ENCODE results near the gene SEPTIN10. TPM values are rescaled to one million over a fixed set of nuclear protein-coding genes. Genes with fewer than 3 reads are reported as not detected.
"Not testable (repeated sequence)": the region's sequence is repeated elsewhere in the genome, so short reads cannot be mapped to it uniquely, and the experiment has no call there.

Gene SEPTIN10
- 33.8 and 34.2 TPM in 2 replicates for total RNA-seq
- polyA plus RNA-seq (2012): 26.5 TPM

- peak; percentile 97 for DNase-seq (ENCODE audit: low read depth)
Observed at GRCh38 chr2:109613922-109614714, at the start of gene SEPTIN10, which contains the start of gene SOWAHC. Gene SEPTIN10 (minus strand): TSS chr2:109613966. CDS start chr2:109613827, 139 bp downstream. Gene SOWAHC (plus strand): TSS chr2:109614364. CDS start chr2:109614490, 126 bp downstream.

DNA sequence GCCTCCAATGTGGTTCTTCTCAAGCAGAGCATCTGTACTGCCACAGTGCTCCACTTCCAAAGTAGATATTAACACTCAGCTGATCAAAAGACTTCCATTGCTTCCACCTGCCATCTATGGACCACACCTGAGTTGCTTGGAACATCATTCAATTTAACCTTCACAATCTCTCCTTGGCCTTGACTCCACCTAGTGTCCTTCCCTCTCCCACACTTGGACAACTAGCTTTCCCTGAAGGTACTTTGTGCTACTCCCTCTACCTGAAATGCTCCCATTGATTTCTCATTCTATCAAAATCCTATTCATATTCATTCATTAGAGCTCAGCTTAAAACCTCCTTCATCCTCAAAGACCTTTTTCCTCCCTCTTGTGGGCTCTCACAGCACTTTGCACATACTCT is 49.1 kb upstream of the SEPTIN10 start:
- DNase-seq (ENCODE audit: low read depth): no peak

DNA sequence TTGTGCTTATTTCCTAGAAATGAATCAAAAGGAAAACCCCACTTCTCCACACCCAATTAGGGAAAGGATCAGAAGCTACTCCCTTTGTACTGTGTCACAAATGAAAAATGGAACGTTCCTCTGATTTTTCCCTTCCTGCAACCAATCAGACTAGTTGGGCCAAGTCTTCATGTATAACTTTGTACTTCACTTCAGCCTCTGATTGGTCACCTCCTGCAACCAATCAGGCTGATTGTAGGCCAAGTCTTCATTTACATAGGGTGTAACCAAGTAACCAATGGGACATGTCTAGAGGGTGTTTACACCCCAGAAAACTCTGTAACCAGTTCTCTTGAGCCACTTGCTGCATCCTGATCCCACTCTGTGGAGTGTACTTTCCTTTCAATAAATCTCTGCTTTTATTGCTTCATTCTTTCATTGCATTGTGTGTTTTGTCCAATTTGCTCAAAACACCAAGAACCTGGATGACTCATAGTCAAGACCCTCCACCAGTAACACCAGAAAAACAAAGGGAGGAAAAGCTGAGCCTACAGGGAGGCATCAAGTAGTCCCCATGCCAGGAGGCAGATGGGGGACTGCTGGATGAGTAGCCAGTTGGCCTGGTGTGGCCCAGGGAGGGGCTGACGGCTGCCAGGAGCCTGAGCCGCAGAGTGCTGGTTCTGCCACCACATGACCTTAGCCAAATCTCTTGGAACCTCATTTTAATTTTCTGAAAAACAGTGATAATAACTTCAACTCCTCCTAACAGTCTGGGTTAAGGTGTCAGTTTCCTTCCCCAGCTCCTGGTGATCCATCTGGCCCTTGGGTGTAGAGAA is 46.5 kb upstream of the SEPTIN10 start:
- DNase-seq (ENCODE audit: low read depth): no peak

DNA sequence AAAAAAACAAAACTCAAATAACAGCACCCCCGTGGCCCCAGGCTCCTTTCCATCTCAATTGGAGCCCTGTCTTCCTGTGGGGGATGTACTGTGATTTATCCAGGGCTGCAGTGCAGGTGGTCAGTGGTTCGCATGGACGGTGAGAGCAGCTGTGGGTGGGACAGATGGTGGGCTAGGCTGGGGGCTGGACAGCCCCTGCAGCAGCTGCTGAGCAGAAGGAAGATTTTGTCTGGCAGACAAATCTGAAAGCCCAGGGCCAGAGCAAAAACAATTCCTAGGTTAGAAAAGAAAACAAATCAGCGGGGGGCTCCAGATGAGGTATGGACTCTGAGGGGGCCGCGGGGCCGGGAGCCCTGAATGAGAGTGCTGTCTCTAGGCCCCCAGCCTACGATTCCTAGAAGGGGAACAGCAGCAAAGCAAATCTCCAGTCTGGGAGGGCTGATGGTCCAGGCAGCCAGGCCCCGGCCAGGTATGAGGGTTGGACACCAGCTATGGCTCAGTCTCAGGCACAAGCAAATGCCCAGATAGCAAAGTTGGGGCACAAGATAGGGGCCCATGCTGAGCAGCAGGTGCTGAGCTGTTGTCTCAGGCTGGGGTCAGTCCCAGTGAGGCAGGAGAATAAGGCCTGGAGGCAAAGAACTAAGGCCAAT is 45.8 kb upstream of the SEPTIN10 start:
- DNase-seq (ENCODE audit: low read depth): peak; percentile 43

- no peak for DNase-seq (ENCODE audit: low read depth)
Observed at GRCh38 chr2:109655287-109655686, 41.5 kb upstream of the SEPTIN10 start.

DNA sequence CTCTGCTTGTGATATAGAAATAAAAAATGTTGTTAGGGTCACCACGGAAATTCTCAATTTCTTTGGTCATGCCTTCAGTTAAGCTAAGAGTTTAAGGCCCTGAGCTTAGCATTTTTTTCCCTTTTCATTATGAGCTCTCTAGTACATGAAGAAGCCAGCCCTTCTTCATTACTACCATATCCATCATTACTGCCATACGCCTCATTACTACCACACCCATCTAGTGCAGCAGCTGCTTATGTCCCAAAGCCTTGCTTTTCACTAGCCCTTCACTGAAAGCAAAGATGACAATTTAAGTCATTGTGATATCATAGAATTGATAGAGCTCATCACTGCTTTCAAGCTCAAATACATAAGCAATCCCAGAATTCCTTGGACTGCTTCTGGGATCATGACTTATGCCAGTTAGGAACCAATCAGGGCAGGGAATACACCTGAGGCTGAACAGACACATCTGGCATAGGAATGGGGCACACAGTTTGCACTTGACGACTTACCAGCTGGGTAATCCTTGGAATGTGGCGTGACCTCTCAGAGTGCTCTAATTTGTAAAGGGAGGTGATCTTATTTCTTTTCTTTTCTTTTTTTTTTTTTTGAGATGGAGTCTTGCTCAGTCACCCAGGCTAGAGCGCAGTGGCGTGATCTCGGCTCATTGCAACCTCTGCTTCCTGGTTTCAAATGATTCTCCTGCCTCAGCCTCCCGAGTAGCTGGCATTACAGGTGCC is 40.7 kb upstream of the SEPTIN10 start:
- DNase-seq (ENCODE audit: low read depth): no peak

DNA sequence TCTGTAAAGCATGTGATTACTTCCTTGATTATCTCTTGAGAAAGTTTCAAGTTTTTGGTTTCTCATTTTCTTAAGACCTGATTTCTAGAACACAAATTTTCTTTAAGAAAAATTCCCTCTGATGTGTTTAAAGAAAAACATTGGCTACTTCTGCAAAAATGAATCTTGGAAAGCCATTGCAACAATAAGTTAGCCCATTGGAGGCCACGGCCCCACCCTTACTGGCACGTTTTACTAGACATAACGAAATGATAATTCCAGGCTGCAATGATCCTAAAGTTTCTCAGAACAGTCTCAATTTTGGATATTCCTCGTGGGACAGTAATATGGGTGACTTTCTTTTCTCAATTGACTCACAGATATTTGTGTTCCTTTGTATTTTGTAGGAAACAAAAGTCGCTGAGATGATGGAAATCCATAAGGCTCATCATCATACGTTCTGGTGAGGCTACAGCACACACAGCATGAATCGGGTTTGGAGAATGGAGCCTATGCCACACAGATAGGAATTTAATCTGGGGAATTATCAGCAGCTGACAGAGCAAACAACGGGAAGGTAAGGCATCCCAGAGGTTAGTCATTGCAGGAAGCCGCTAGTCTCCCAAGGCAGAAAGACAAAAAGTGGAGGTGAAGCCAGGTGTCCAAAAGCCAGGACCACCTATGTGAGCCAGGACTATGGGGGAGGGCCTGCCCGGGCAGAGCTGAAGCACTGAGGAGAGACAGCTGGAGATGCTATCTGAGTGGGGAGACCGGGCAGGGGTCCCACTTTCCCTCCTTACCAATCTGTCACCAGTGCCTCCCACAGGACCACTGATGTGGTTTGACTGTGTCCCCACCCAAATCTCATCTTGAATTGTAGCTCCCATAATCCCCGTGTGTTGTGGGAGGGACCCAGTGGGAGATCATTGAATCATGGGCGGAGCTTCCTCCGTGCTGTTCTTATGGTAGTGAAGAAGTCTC is 36.2 kb upstream of the SEPTIN10 start:
- no peak for DNase-seq (ENCODE audit: low read depth)

DNA sequence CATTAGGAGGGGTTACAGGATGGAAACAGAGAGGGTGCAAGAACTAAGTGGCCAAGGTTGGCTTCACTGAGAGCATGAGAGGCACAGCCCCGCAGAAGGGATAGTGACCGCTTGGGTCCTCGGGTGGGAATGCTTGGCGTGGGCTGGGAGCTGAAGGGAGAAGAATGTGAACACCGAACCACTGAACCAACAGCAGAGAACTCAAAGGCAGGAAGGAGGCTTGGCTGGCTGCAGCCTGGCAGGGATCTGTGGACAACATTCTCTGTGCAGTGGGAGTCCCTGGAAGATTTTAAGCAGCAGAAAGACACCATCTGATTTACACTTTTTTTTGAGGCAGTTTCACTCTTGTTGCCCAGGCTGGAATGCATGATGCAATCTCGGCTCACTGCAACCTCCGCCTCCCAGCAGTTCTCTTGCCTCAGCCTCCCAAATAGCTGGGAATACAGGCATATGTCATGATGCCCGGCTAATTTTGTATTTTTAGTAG is 34.3 kb upstream of the SEPTIN10 start:
- DNase-seq (ENCODE audit: low read depth): no peak

- peak; percentile 63 for DNase-seq (ENCODE audit: low read depth)
Observed at GRCh38 chr2:109647636-109648035, 33.9 kb upstream of the SEPTIN10 start.

DNA sequence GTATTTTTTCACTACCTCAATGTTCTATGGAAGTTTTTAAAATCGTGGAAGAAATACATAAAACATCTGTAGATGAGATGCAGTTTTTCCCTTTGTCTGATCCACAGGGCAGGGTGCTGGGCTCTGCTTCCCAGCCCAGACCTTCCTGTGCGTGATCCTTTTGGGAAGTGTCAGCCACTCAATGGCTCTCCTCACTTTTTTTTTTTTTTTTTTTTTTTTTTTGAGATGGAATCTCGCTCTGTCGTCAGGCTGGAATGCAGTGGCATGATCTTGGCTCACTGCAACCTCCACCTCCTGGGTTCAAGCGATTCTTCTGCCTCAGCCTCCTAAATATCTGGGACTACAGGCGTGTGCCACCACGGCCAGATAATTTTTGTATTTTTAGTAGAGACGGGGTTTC is 33.2 kb upstream of the SEPTIN10 start:
- no peak for DNase-seq (ENCODE audit: low read depth)

- no peak for DNase-seq (ENCODE audit: low read depth)
Observed at GRCh38 chr2:109645412-109646184, 31.8 kb upstream of the SEPTIN10 start.

DNA sequence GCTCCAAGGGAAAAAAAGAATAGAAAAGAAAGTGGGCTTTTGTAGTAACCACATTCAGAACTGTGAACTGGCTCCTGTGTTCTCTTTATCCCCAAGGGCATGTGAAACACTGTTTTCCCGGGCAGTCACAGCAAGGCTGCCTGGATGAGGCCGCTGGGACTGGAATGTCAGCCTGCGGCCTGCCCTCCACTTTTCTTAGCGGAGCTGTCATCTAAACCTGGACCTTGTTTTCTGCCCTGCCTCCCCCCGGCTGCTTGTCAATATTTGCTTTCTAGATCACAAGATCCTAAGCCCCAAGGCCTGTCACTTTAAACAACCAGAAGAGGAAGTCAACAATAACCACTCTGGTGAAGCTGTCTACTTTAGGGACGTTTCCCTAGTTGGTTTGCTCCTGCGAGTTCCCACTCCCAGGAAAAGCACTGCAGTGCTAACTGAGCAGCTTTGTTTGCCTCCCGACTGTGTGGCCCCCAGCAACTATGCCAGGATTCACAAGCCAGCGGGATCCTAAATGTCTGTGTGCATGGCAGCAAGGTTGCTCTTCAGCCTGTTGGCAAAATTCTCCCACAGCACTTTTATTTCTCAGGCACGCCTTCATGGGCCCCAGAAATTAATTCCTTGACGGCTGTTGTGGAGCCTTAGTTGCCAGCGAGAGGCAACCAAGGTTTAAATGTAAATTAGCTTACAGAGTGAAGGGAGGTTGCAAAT is 31.0 kb upstream of the SEPTIN10 start:
- no peak for DNase-seq (ENCODE audit: low read depth)

GRCh38 chr2:109640000-109640399 is 26.2 kb upstream of the SEPTIN10 start:
- DNase-seq (ENCODE audit: low read depth): not testable (repeated sequence)

GRCh38 chr2:109638795-109639194 is 25.0 kb upstream of the SEPTIN10 start:
- no peak for DNase-seq (ENCODE audit: low read depth)

- no peak for DNase-seq (ENCODE audit: low read depth)
Observed at GRCh38 chr2:109637749-109638570, 24.2 kb upstream of the SEPTIN10 start.

DNA sequence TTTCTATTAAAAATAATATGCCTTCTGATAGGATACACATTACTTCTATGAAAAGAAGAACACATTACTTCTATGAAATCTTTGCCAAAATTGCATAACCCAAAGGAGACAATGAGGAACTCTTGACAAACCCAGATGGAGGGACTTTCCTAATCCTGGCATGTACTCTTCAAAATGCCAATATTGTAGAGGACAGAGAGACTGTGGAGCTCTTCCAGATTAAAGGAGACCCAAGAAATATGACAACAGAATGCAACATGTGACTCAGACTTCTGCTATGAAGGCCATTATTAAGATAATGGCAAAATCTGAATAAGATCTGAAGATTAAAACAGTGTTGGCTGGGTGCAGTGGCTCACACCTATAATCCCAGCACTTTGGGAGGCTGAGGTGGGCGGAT is 22.6 kb upstream of the SEPTIN10 start:
- no peak for DNase-seq (ENCODE audit: low read depth)
